ENCODE data around the gene FOXC2. TPM values are rescaled to one million over a fixed set of nuclear protein-coding genes. Genes with fewer than 3 reads are reported as not detected.

FOXC2 gene
- total and polyA plus RNA-seq, 2 donors (not counting 1 experiment from before 2014, with no cell fraction given): 0.50 to 1.1 TPM

- H3K9ac ChIP-seq (ENCODE audit: insufficient read depth, low read length): no peak overlapping the region
- H3K4me3 ChIP-seq (replicated peaks in 1 of 4; ENCODE audit: control extremely low read depth in 1 of 4, insufficient read depth in 1 of 4, low read depth in 3 of 4, low read length in 4 of 4): no peak overlapping the region
- no peak overlapping the region for H3K27ac ChIP-seq (ENCODE audit: insufficient read depth, low read length)
- no peak for DNase-seq (ENCODE audit: low read depth in 2 of 2)
- no peaks in the 10 kb centered on the region for H3K9me3 ChIP-seq (ENCODE audit: control insufficient read depth, insufficient read depth, low read depth, low read length)
- no peak overlapping the region for H3K4me2 ChIP-seq (ENCODE audit: extremely low read depth, insufficient read depth, low read length)
- TF ChIP-seq EZH2 (IDR thresholded peaks at IDR 0.05; ENCODE audit: low read length, missing control alignments) (no peak), CTCF (conservative IDR thresholded peaks at IDR 0.05 in 1 of 2, IDR thresholded peaks at IDR 0.05 in 1 of 2; ENCODE audit: low read depth in 1 of 2, low read length in 2 of 2) (no peak)
- H3K36me3 ChIP-seq (ENCODE audit: control insufficient read depth, insufficient read depth, low read length): no peaks in the 10 kb centered on the region
- H3K4me1 ChIP-seq (ENCODE audit: control insufficient read depth, extremely low read depth, insufficient read depth, low read length): peaks cover 22% of the 10 kb centered on the region
- H3K27me3 ChIP-seq (ENCODE audit: control insufficient read depth, insufficient read depth, low read length): no peaks in the 10 kb centered on the region
- no peaks in the 10 kb centered on the region for H3K79me2 ChIP-seq (ENCODE audit: control insufficient read depth, insufficient read depth, low read length)
- no peaks in the 10 kb centered on the region for H4K20me1 ChIP-seq (ENCODE audit: control insufficient read depth, extremely low read depth, insufficient read depth, low read length)
- H2AFZ ChIP-seq (ENCODE audit: low read length): no peak overlapping the region
Measured at GRCh38 chr16:86614699-86615098, 48.1 kb downstream of the FOXC2 start.

DNA sequence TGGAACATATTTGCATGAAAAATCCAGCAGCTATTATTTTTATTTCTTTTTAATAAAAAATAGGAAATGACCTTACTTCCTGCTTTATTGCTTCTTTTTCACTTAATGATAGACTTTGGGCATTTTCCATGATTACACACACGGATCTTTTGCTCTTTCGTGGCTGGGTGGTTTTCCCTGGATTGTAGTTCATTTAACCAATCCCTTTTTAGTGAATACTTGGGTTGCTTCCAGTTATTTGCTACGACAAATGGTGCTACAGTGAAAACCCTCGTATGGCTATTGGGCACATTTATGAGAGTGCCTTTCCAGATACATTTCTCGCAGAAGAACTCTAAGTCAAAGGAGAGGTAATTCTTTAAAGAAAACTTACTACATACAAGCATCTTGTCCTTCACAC lies 50.3 kb downstream of the FOXC2 start:
- no peaks in the 10 kb centered on the region for H4K20me1 ChIP-seq (ENCODE audit: control insufficient read depth, extremely low read depth, insufficient read depth, low read length)
- no peaks in the 10 kb centered on the region for H3K9me3 ChIP-seq (ENCODE audit: control insufficient read depth, insufficient read depth, low read depth, low read length)
- H3K4me1 ChIP-seq (ENCODE audit: control insufficient read depth, extremely low read depth, insufficient read depth, low read length): peaks cover 5% of the 10 kb centered on the region
- H3K79me2 ChIP-seq (ENCODE audit: control insufficient read depth, insufficient read depth, low read length): no peaks in the 10 kb centered on the region
- no peak overlapping the region for H3K9ac ChIP-seq (ENCODE audit: insufficient read depth, low read length)
- H3K4me2 ChIP-seq (ENCODE audit: extremely low read depth, insufficient read depth, low read length): no peak overlapping the region
- no peak overlapping the region for H3K4me3 ChIP-seq (replicated peaks in 1 of 4; ENCODE audit: control extremely low read depth in 1 of 4, insufficient read depth in 1 of 4, low read depth in 3 of 4, low read length in 4 of 4)
- no peak overlapping the region for H3K27ac ChIP-seq (ENCODE audit: insufficient read depth, low read length)
- TF ChIP-seq EZH2 (IDR thresholded peaks at IDR 0.05; ENCODE audit: low read length, missing control alignments): no peak
- TF ChIP-seq CTCF (conservative IDR thresholded peaks at IDR 0.05 in 1 of 2, IDR thresholded peaks at IDR 0.05 in 1 of 2; ENCODE audit: low read depth in 1 of 2, low read length in 2 of 2): no peak
- H2AFZ ChIP-seq (ENCODE audit: low read length): no peak overlapping the region
- H3K27me3 ChIP-seq (ENCODE audit: control insufficient read depth, insufficient read depth, low read length): no peaks in the 10 kb centered on the region
- H3K36me3 ChIP-seq (ENCODE audit: control insufficient read depth, insufficient read depth, low read length): no peaks in the 10 kb centered on the region
- no peak for DNase-seq (ENCODE audit: low read depth in 2 of 2)

GRCh38 chr16:86618431-86619238 lies 52.0 kb downstream of the FOXC2 start:
- H3K4me3 ChIP-seq (replicated peaks in 1 of 4; ENCODE audit: control extremely low read depth in 1 of 4, insufficient read depth in 1 of 4, low read depth in 3 of 4, low read length in 4 of 4): peak overlapping the region; percentile 22 to 48 (median 42)
- H2AFZ ChIP-seq (ENCODE audit: low read length): peak overlapping the region; percentile 96
- no peaks in the 10 kb centered on the region for H3K9me3 ChIP-seq (ENCODE audit: control insufficient read depth, insufficient read depth, low read depth, low read length)
- H3K79me2 ChIP-seq (ENCODE audit: control insufficient read depth, insufficient read depth, low read length): no peaks in the 10 kb centered on the region
- H3K36me3 ChIP-seq (ENCODE audit: control insufficient read depth, insufficient read depth, low read length): no peaks in the 10 kb centered on the region
- no peaks in the 10 kb centered on the region for H4K20me1 ChIP-seq (ENCODE audit: control insufficient read depth, extremely low read depth, insufficient read depth, low read length)
- TF ChIP-seq EZH2 (IDR thresholded peaks at IDR 0.05; ENCODE audit: low read length, missing control alignments): no peak
- TF ChIP-seq CTCF (conservative IDR thresholded peaks at IDR 0.05 in 1 of 2, IDR thresholded peaks at IDR 0.05 in 1 of 2; ENCODE audit: low read depth in 1 of 2, low read length in 2 of 2): peak in 1 of 2 donors; percentile 0
- H3K4me2 ChIP-seq (ENCODE audit: extremely low read depth, insufficient read depth, low read length): peak overlapping the region; percentile 77
- peak overlapping the region; percentile 9 for H3K27ac ChIP-seq (ENCODE audit: insufficient read depth, low read length)
- peak in 1 of 2 donors; percentile 72 for DNase-seq (ENCODE audit: low read depth in 2 of 2)
- peaks cover 4% of the 10 kb centered on the region for H3K4me1 ChIP-seq (ENCODE audit: control insufficient read depth, extremely low read depth, insufficient read depth, low read length)
- no peak overlapping the region for H3K9ac ChIP-seq (ENCODE audit: insufficient read depth, low read length)
- H3K27me3 ChIP-seq (ENCODE audit: control insufficient read depth, insufficient read depth, low read length): no peaks in the 10 kb centered on the region

Other genes with a start within 250 kb of the FOXC2 start
- gene FOXF1, start 56.3 kb upstream of the FOXC2 start, total RNA-seq: 15.9 and 31.5 TPM in 2 replicates
- gene FOXF1, start 56.3 kb upstream of the FOXC2 start, polyA plus RNA-seq: 14.0 and 38.5 TPM in 2 replicates
- gene MTHFSD, start 11.6 kb upstream of the FOXC2 start, total RNA-seq: 13.6 and 19.3 TPM in 2 replicates
- 11.4 and 13.1 TPM in 2 replicates for gene MTHFSD, start 11.6 kb upstream of the FOXC2 start, polyA plus RNA-seq
- gene FOXL1, start 11.7 kb downstream of the FOXC2 start, total RNA-seq: 24.1 and 27.4 TPM in 2 replicates
- gene FOXL1, start 11.7 kb downstream of the FOXC2 start, polyA plus RNA-seq: 5.9 and 19.0 TPM in 2 replicates